Activated T-cell treated with anti-CD3 and anti-CD28 coated beads, Interleukin-2, amount 50 U/mL, for 48 hours (primary cell): ENCODE data around the gene ZNF232.
A peak's percentile ranks its signal among the peaks of the same experiment; 100 is the strongest.
"Not testable (repeated sequence)": the region's sequence is repeated elsewhere in the genome, so short reads cannot be mapped to it uniquely, and the experiment has no call there.

Experiments
- DNase-seq, 2 experiments: peaks; one replicate each; pipeline ENCODE4 v3.0.0-alpha.2; 2020

Gene ZNF232

GRCh38 chr17:5111402-5112204 is at the start of gene ZNF232:
Gene ZNF232 (minus strand): TSS chr17:5111878. CDS start chr17:5111822, 56 bp downstream.
- peak; percentile 95 to 96 for DNase-seq

GRCh38 chr17:5160702-5161101 is 49.0 kb upstream of the ZNF232 start:
- DNase-seq, result not testable (repeated sequence)

- DNase-seq, result not testable (repeated sequence)
These were observed 34.4 kb upstream of the ZNF232 start for GRCh38 chr17:5146122-5146521.

GRCh38 chr17:5142877-5143276 is 31.2 kb upstream of the ZNF232 start:
- not testable (repeated sequence) for DNase-seq

GRCh38 chr17:5139458-5139732 is 27.7 kb upstream of the ZNF232 start:
- DNase-seq, result no peak

GRCh38 chr17:5138616-5139457 is 27.2 kb upstream of the ZNF232 start:
- no peak for DNase-seq

GRCh38 chr17:5138198-5138544 is 26.5 kb upstream of the ZNF232 start:
- DNase-seq, result not testable (repeated sequence)

GRCh38 chr17:5137511-5138197 is 26.0 kb upstream of the ZNF232 start:
- peak in 1 of 2 experiments; percentile 13 for DNase-seq

GRCh38 chr17:5136580-5137412 is 25.1 kb upstream of the ZNF232 start:
- peak in 1 of 2 experiments; percentile 10 for DNase-seq

- DNase-seq, result peak in 1 of 2 experiments; percentile 10
These were observed 24.3 kb upstream of the ZNF232 start for GRCh38 chr17:5135726-5136579.

- not testable (repeated sequence) for DNase-seq
These were observed 23.5 kb upstream of the ZNF232 start for GRCh38 chr17:5135131-5135712.

GRCh38 chr17:5134571-5134970 is 22.9 kb upstream of the ZNF232 start:
- peak in 1 of 2 experiments; percentile 5 for DNase-seq

- DNase-seq, result peak in 1 of 2 experiments; percentile 8
These were observed 22.3 kb upstream of the ZNF232 start for GRCh38 chr17:5133961-5134360.

GRCh38 chr17:5133311-5133710 is 21.6 kb upstream of the ZNF232 start:
- no peak for DNase-seq

- DNase-seq, result peak in 1 of 2 experiments; percentile 7
These were observed 21.0 kb upstream of the ZNF232 start for GRCh38 chr17:5132503-5133225.

- DNase-seq, result peak in 1 of 2 experiments; percentile 7
These were observed 20.3 kb upstream of the ZNF232 start for GRCh38 chr17:5131799-5132502.

- no peak for DNase-seq
These were observed 19.6 kb upstream of the ZNF232 start for GRCh38 chr17:5131146-5131715.

GRCh38 chr17:5130687-5131086 is 19.0 kb upstream of the ZNF232 start:
- peak in 1 of 2 experiments; percentile 10 for DNase-seq

- DNase-seq, result peak in 1 of 2 experiments; percentile 11
These were observed 18.6 kb upstream of the ZNF232 start for GRCh38 chr17:5130261-5130660.
